Middle frontal gyrus (tissue), 1 donor: Measurements from ENCODE around the gene ARHGEF1.
"Not testable (repeated sequence)": the region's sequence is repeated elsewhere in the genome, so short reads cannot be mapped to it uniquely, and the experiment has no call there.

Experiments used
- DNase-seq: peaks from one replicate; pipeline ENCODE4 v3.0.0-alpha.2; 2015; ENCODE audit warnings: low spot score; ENCODE audit errors: extremely low spot score

ARHGEF1 gene

GRCh38 chr19:41905273-41906002 lies 22.5 kb downstream of the ARHGEF1 start:
- no peak for DNase-seq

GRCh38 chr19:41906271-41906670 lies 23.3 kb downstream of the ARHGEF1 start:
- DNase-seq: no peak

- no peak for DNase-seq
Observed at GRCh38 chr19:41906916-41907680, 24.1 kb downstream of the ARHGEF1 start.

GRCh38 chr19:41907994-41908615 lies 25.1 kb downstream of the ARHGEF1 start:
- no peak for DNase-seq

- DNase-seq: no peak
Observed at GRCh38 chr19:41908724-41909464, 25.9 kb downstream of the ARHGEF1 start.

- no peak for DNase-seq
Observed at GRCh38 chr19:41909706-41910105, 26.7 kb downstream of the ARHGEF1 start.

GRCh38 chr19:41910240-41910991 lies 27.4 kb downstream of the ARHGEF1 start:
- no peak for DNase-seq

- DNase-seq: no peak
Observed at GRCh38 chr19:41910992-41911888, 28.3 kb downstream of the ARHGEF1 start.

- no peak for DNase-seq
Observed at GRCh38 chr19:41911889-41912731, 29.1 kb downstream of the ARHGEF1 start.

GRCh38 chr19:41912899-41913537 lies 30.0 kb downstream of the ARHGEF1 start:
- no peak for DNase-seq

GRCh38 chr19:41913538-41914423 lies 30.8 kb downstream of the ARHGEF1 start:
- DNase-seq: no peak

GRCh38 chr19:41914424-41914834 lies 31.4 kb downstream of the ARHGEF1 start:
- not testable (repeated sequence) for DNase-seq

- no peak for DNase-seq
Observed at GRCh38 chr19:41915021-41915775, 32.2 kb downstream of the ARHGEF1 start.

- no peak for DNase-seq
Observed at GRCh38 chr19:41915776-41916414, 32.9 kb downstream of the ARHGEF1 start.

- DNase-seq: no peak
Observed at GRCh38 chr19:41917676-41918075, 34.7 kb downstream of the ARHGEF1 start.

- no peak for DNase-seq
Observed at GRCh38 chr19:41918095-41918494, 35.1 kb downstream of the ARHGEF1 start.
